Aorta (tissue), 5 donors: ENCODE results near the gene POMZP3. TPM values are rescaled to one million over a fixed set of nuclear protein-coding genes. Genes with fewer than 3 reads are reported as not detected.
"Not testable (repeated sequence)": the region's sequence is repeated elsewhere in the genome, so short reads cannot be mapped to it uniquely, and the experiment has no call there.

Source experiments
- ATAC-seq: fragments of 200-7000 bp; cut with Tn5 transposase; one replicate; pipeline ENCODE4 v1.9.1; 2022; ENCODE audit warnings: moderate library complexity; ENCODE audit not compliant: low FRiP score
- DNase-seq, 2 donors: peaks; one replicate each; pipeline ENCODE4 v3.0.0-alpha.2; 2020
- H3K27ac ChIP-seq, 2 donors: one replicate each; pipeline ENCODE4 v1.5.1; 2013; ENCODE audit warnings: low read length in 2 of 2, mild to moderate bottlenecking in 2 of 2, moderate library complexity in 2 of 2, control low read depth in 1 of 2, inconsistent platforms in 1 of 2, low read depth in 1 of 2
- H3K27me3 ChIP-seq, 2 donors: one replicate each; pipeline ENCODE4 v1.6.1; 2013; ENCODE audit warnings: control low read depth in 1 of 2, low read length in 1 of 2, mild to moderate bottlenecking in 1 of 2, moderate library complexity in 1 of 2; ENCODE audit not compliant: insufficient read depth in 2 of 2, control insufficient read depth in 1 of 2
- H3K36me3 ChIP-seq, 2 donors: one replicate each; pipeline ENCODE4 v1.6.1; 2013; ENCODE audit warnings: control low read depth in 1 of 2, low read length in 1 of 2, mild to moderate bottlenecking in 1 of 2; ENCODE audit not compliant: insufficient read depth in 2 of 2, control insufficient read depth in 1 of 2
- H3K4me1 ChIP-seq, 2 donors: one replicate each; pipeline ENCODE4 v1.6.1; 2013; ENCODE audit warnings: low read length in 2 of 2, control low read depth in 1 of 2, mild to moderate bottlenecking in 1 of 2, moderate library complexity in 1 of 2; ENCODE audit not compliant: insufficient read depth in 2 of 2, control insufficient read depth in 1 of 2
- H3K4me3 ChIP-seq, 2 donors: one replicate each; pipeline ENCODE4 v1.5.1; 2013; ENCODE audit warnings: low read length in 2 of 2, control low read depth in 1 of 2, mild to moderate bottlenecking in 1 of 2
- H3K9me3 ChIP-seq: one replicate; pipeline ENCODE4 v1.6.1; 2013; ENCODE audit warnings: mild to moderate bottlenecking, low read length; ENCODE audit not compliant: control insufficient read depth
- WGBS, 2 donors: extraction: QIAGEN DNeasy Blood & Tissue Kit; methylation state at CpG; one replicate each; pipeline ENCODE4 v1.1.7; 2013; 5-methylcytosine and 5-hydroxymethylcytosine counted together
- intact Hi-C, 2 donors: fragments of 100-400 bp; cut with DNase I; formaldehyde crosslinking; loops; one replicate each; pipeline versions ENCODE4 v1.14.2 to v1.15.0; 2022
- polyA plus RNA-seq, 2 donors: library from polyadenylated mRNA; stranded (reverse); fragments of 200-250 nt; gene quantifications; one replicate each; pipeline ENCODE4 v1.2.3, GENCODE V29; 2013
- total RNA-seq, 2 donors: library from RNA; stranded (reverse); fragmentation: NEBNext Ultra II Directional; extraction: Animal tissue kit (Norgen Biotek cat#: 25700); gene quantifications; one replicate each; pipeline ENCODE4 v1.2.1, GENCODE V29; 2021
- donor health status: healthy with polysubstance abuse.
- donor health status: Bipolar disorder and iron deficiency.
- donor health status: DM: no; HTN: no; CAD: no.
- donor health status: DM: no; HTN: no; CAD: no.
- donor health status: DM: yes; HTN: yes; CAD: no.

Gene POMZP3
- total and polyA plus RNA-seq, 4 donors, result 8.1 to 13.4 (median 12.3) TPM

DNA sequence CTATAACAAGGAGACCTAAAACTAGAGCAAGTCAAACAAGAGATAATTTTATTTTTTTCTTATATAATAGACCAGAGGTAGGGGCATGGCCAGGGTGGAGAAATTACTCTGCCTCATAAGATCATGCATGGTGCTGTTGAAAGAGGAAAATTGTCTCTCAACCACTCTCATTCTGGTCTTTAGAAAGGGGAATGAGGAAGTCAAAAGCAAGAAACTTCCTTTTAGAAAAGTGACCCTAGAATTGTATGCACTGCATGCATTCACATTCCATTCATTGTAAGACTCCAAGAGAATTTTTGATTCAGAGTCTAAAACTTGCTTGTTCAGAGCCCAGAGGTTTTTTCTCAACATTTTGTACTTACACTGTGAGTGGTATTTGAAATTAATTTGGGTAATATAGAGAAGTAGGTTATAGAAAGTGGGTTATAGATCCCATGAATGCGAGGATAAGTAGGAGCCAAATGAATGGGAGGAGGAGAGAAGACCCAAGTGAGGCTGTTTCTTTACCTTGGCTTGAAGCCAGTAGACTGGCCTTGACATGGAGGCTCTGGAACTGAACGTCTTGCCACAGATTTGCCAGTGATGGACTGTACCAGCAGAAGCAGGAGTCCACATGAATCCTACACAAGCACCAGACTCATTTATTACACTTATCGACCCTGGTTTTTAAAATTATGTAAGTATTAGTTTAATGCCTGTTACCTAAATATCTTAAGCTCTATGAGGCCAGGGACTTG lies 51.0 kb downstream of the POMZP3 start:
- 19 to 32% methylated on average over 3 of the region's 3 CpGs for WGBS, 2 donors
- H3K27ac ChIP-seq, ATAC-seq, DNase-seq, H3K4me1 ChIP-seq, H3K27me3 ChIP-seq, H3K36me3 ChIP-seq, intact Hi-C loops, H3K4me3 ChIP-seq, H3K9me3 ChIP-seq: not testable (repeated sequence)

DNA sequence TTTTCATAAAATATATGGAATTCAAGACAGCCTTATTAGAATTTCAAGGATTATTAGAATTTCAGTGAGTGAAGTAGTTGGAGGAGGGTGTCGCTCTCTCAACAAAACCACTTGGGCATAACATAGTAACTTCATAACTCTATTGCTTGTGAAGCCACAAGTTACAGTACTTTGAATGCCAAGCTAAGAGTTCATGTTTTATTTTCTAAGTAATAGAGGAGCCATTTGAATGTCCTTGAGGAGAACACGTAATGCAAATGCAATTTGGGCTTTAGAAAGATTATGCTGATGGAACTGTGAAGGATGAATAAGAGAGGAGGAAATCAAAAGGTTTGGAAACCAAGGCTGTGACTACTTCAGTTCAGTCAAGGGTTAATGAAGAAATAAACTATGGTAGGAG lies 51.6 kb downstream of the POMZP3 start:
- H3K36me3 ChIP-seq, ATAC-seq, intact Hi-C loops, H3K4me3 ChIP-seq, H3K9me3 ChIP-seq, DNase-seq, H3K27ac ChIP-seq, H3K4me1 ChIP-seq, H3K27me3 ChIP-seq: not testable (repeated sequence)
- 100% methylated on average over 1 of the region's 2 CpGs for WGBS, 2 donors

DNA sequence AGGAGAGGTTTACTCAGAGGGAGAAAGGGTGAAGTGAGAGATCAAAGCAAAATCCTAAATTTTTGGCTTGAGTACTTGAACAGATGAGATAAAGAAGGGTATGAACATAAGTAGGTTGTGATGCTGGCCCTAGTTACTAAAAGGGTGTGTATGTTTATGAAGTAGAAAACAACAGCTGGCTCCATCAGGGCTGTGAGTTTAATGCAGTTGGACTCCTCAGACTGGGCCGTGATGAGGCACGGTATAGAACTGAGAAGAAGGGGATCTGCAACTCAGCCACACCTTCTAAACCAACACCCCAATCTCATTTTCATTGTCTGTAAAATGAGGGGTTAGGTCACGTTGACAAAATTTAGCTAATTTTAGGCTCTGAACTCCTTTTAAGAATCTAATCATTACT lies 54.8 kb downstream of the POMZP3 start:
- intact Hi-C loops, ATAC-seq: not testable (repeated sequence)

DNA sequence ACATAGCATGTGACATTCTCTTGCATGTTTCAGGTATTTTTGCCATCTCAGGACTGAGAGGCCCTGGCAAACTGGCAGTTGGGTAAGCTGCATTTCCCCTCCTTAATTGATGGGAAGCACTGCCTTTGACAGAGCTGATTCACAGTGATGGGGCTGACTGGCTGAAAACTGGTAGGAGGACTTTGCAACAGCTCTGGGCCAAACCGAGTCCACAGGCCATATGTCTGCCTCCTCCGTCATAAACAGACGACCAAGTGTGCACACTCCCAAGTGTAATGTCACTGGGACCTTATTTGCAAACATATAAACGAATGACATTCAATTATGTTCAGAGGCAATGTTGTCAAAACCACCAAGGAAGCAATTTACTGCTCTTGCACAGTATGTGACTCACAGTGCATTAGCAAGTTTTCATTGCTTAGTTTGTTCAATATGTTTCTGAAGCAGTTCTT lies 56.7 kb downstream of the POMZP3 start:
- intact Hi-C loops, H3K27me3 ChIP-seq, H3K9me3 ChIP-seq, H3K4me1 ChIP-seq, H3K4me3 ChIP-seq, ATAC-seq, H3K27ac ChIP-seq, DNase-seq, H3K36me3 ChIP-seq: not testable (repeated sequence)
- WGBS, 2 donors, result 87 to 90% methylated on average over 4 of the region's 4 CpGs

More for the DNA sequence above, 54.8 kb downstream of the POMZP3 start:
- not testable (repeated sequence) for H3K27ac ChIP-seq, DNase-seq, H3K27me3 ChIP-seq, H3K4me1 ChIP-seq, H3K9me3 ChIP-seq, H3K4me3 ChIP-seq, H3K36me3 ChIP-seq
- 96% methylated on average over 3 of the region's 3 CpGs for WGBS, 2 donors

DNA sequence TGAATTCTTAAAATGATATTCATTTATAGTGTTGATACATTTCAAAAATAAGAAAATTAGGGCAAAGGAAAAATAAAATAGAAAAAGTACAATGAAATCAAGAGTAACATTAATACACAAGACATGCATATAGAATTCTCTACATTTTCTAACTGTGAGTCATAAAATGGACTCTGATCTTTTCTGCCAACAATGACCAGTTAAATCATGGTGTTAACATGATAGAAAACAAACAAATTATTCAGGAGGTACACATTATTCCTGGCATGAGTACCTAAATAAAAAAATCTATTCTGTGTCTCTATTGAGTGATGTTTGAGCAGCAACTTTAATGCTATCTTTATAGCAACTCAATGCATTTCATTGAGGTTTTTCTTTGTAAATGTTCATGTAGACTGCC lies 58.3 kb downstream of the POMZP3 start:
- ATAC-seq, H3K36me3 ChIP-seq, H3K4me3 ChIP-seq, intact Hi-C loops, H3K9me3 ChIP-seq, H3K27me3 ChIP-seq, H3K4me1 ChIP-seq, DNase-seq, H3K27ac ChIP-seq: not testable (repeated sequence)

DNA sequence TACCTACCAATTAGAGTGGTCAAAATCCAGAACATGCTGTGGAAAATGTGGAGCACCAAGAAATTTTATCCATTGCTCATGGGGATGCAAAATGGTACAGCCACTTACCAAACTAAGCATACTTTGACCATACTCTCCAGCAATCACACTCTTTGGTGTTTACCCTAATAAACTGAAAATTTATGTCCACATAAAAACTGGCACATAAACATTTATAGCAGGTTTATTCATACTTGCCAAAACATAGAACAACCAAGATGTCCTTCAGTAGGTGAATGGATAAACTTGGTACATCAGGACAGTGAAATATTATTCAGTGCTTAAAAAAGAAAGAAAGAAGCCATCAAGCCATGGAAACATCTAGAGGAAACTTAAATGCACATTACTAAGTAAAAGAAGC lies 59.3 kb downstream of the POMZP3 start:
- H3K36me3 ChIP-seq, H3K9me3 ChIP-seq, H3K27me3 ChIP-seq, H3K27ac ChIP-seq, H3K4me3 ChIP-seq, intact Hi-C loops, ATAC-seq, H3K4me1 ChIP-seq, DNase-seq: not testable (repeated sequence)

DNA sequence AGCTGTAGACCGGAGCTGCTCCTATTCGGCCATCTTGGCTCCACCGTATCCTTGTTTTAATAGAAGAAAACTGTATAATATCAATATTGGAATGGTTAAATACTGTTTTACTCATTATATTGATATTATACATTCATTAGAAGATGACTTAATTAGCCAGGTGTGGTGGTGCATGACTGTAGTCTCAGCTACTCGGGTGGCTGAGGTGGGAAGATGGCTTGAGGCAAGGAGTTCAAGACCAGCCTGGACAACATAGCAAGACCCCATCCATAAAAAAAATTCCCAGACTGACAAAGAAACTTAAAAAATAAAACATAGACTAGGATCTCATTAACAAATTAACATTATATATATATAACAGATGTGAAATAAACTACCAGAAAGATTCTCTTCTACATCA lies 59.8 kb downstream of the POMZP3 start:
- H3K27me3 ChIP-seq, H3K4me3 ChIP-seq, ATAC-seq, intact Hi-C loops, DNase-seq, H3K27ac ChIP-seq, H3K4me1 ChIP-seq, H3K9me3 ChIP-seq, H3K36me3 ChIP-seq: not testable (repeated sequence)
- 98 to 100% methylated on average over 2 of the region's 4 CpGs for WGBS, 2 donors

DNA sequence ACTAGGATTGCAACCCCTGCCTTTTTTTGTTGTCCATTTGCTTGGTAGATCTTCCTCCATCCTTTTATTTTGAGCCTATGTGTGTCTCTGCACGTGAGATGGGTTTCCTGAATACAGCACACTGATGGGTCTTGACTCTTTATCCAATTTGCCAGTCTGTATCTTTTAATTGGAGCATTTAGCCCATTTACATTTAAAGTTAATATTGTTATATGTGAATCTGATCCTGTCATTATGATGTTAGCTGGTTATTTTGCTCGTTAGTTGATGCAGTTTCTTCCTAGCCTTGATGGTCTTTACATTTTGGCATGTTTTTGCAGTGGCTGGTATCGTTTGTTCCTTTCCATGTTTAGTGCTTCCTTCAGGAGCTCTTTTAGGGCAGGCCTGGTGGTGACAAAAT lies 62.1 kb downstream of the POMZP3 start:
- H3K4me3 ChIP-seq, H3K36me3 ChIP-seq, H3K9me3 ChIP-seq, DNase-seq, H3K27me3 ChIP-seq, H3K4me1 ChIP-seq, H3K27ac ChIP-seq, intact Hi-C loops, ATAC-seq: not testable (repeated sequence)
- WGBS, 2 donors, result 98 to 99% methylated on average over 2 of the region's 3 CpGs

DNA sequence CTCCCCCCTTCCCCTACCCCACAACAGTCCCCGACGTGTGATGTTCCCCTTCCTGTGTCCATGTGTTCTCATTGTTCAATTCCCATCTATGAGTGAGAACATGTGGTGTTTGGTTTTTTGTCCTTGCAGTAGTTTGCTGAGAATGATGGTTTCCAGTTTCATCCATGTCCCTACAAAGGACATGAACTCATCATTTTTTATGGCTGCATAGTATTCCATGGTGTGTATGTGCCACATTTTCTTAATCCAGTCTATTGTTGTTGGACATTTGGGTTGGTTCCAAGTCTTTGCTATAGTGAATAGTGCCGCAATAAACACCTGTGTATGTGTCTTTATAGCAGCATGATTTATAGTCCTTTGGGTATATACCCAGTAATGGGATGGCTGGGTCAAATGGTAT lies 65.7 kb downstream of the POMZP3 start:
- H3K4me1 ChIP-seq, H3K36me3 ChIP-seq, H3K9me3 ChIP-seq, H3K27ac ChIP-seq, ATAC-seq, DNase-seq, H3K27me3 ChIP-seq, H3K4me3 ChIP-seq, intact Hi-C loops: not testable (repeated sequence)
- WGBS, 2 donors, result 94 to 96% methylated on average over 3 of the region's 3 CpGs
